HG03066 (cell line): Measurements from ENCODE around the gene EP400.
"Not testable (repeated sequence)": the region's sequence is repeated elsewhere in the genome, so short reads cannot be mapped to it uniquely, and the experiment has no call there.

Experiments used
- ATAC-seq: cut with Tn5 transposase; IDR thresholded peaks from one replicate; pipeline ENCODE4 v1.9.1; 2021; ENCODE audit warnings: low read depth; ENCODE audit not compliant: unreplicated experiment

The EP400 gene

GRCh38 chr12:131983554-131983953 lies 33.8 kb downstream of the EP400 start:
- ATAC-seq: no peak

GRCh38 chr12:131984334-131984733 lies 34.6 kb downstream of the EP400 start:
- no peak for ATAC-seq

GRCh38 chr12:131985510-131985875 lies 35.8 kb downstream of the EP400 start:
- not testable (repeated sequence) for ATAC-seq

GRCh38 chr12:131986361-131986760 lies 36.6 kb downstream of the EP400 start:
- ATAC-seq: no peak

- no peak for ATAC-seq
These were observed 37.2 kb downstream of the EP400 start for GRCh38 chr12:131986910-131987309.

- ATAC-seq: no peak
These were observed 37.8 kb downstream of the EP400 start for GRCh38 chr12:131987552-131987951.

GRCh38 chr12:131988054-131988796 lies 38.5 kb downstream of the EP400 start:
- no peak for ATAC-seq

GRCh38 chr12:131989021-131989420 lies 39.3 kb downstream of the EP400 start:
- no peak for ATAC-seq

GRCh38 chr12:131990066-131990979 lies 40.6 kb downstream of the EP400 start:
- ATAC-seq: no peak

GRCh38 chr12:131990980-131991305 lies 41.2 kb downstream of the EP400 start:
- ATAC-seq: no peak

- no peak for ATAC-seq
These were observed 42.2 kb downstream of the EP400 start for GRCh38 chr12:131991816-131992430.

GRCh38 chr12:131994589-131994988 lies 44.8 kb downstream of the EP400 start:
- peak; percentile 68 for ATAC-seq

- no peak for ATAC-seq
These were observed 50.6 kb downstream of the EP400 start for GRCh38 chr12:132000286-132000872.

- ATAC-seq: no peak
These were observed 54.1 kb downstream of the EP400 start for GRCh38 chr12:132003846-132004245.

GRCh38 chr12:132004946-132005345 lies 55.2 kb downstream of the EP400 start:
- ATAC-seq: no peak

- no peak for ATAC-seq
These were observed 56.4 kb downstream of the EP400 start for GRCh38 chr12:132006056-132006680.

GRCh38 chr12:132007041-132007440 lies 57.3 kb downstream of the EP400 start:
- no peak for ATAC-seq

- ATAC-seq: no peak
These were observed 59.7 kb downstream of the EP400 start for GRCh38 chr12:132009336-132009859.

- no peak for ATAC-seq
These were observed 63.3 kb downstream of the EP400 start for GRCh38 chr12:132012919-132013568.
